Measurements from ENCODE around the gene SLC29A2. TPM values are rescaled to one million over a fixed set of nuclear protein-coding genes. Genes with fewer than 3 reads are reported as not detected.

The SLC29A2 gene
- total and polyA plus RNA-seq, 9 donors = 0.48 to 3.1 (median 0.78) TPM

GRCh38 chr11:66339162-66339675, 32.3 kb downstream of the SLC29A2 start:
- no peak overlapping the region for H3K27ac ChIP-seq
- 83 to 87% (median 85%) methylated on average over 6 of the region's 6 CpGs for WGBS, 3 donors
- H3K27me3 ChIP-seq = no peaks in the 10 kb centered on the region
- H3K4me3 ChIP-seq = no peak overlapping the region
- intact Hi-C loops (cut with DNase I) = loop anchor here in 1 of 4 donors (10.0 kb wide), 1 partner anchor 54 kb away; the partner anchor contains the start of gene YIF1A
- TF ChIP-seq EP300 (IDR thresholded peaks at IDR 0.05) (no peak), POLR2A (IDR thresholded peaks at IDR 0.05) (no peak), CTCF (IDR thresholded peaks at IDR 0.05) (no peak)
- H3K4me1 ChIP-seq (ENCODE audit: insufficient read depth) = peaks cover 13% of the 10 kb centered on the region
- no peaks in the 10 kb centered on the region for H3K9me3 ChIP-seq
- H3K36me3 ChIP-seq = no peaks in the 10 kb centered on the region
- no peak for DNase-seq

DNA sequence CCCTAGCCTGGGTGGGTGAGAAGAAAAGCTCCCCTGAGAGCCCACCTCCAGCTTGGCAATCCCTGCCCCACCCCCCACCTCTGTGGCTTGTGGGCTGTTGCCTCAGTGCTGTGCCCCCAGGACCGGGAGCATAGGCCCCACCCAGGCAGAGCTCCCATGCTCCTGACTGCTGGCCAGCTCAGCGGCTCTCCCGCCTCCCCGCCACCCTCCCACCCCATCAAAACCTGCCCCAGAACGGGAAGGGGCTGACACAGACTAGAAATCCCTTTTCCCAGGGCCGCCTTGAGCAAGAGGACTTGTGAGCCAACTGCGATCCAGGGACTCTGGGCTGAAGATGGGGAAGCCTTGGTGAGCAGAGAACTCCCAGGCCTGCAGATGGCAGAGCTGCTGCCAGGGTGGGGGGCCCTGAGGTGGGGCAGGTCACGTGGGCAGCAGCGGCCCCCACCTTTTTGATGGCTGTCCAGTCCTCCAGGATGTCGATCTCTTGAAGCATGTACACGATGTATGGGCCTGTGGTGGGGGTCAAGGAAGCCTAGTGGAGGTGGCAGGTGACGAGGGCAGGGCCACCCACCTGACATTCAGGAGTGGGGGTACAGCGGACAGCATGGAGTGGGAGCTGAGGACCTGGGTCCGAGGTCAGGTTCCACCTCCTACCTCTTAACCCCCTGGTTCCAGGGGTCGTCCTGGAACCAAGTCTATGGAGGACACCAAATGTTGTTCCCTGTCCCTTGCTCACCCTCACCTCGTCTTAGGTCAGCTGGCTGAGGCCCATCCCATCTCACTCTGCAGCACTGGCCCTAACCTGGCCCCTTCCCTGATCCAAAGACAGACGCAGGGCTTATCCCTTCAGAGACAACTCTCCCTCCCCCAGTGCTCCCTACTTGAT, 33.0 kb downstream of the SLC29A2 start:
- Histone ChIP-seq H3K27ac (no peak overlapping the region), H3K4me3 (no peak overlapping the region), H3K27me3 (no peaks in the 10 kb centered on the region), H3K36me3 (no peaks in the 10 kb centered on the region), H3K9me3 (no peaks in the 10 kb centered on the region), H3K4me1 (ENCODE audit: insufficient read depth) (peaks cover 13% of the 10 kb centered on the region)
- DNase-seq = peak in 1 of 5 donors; percentile 37
- intact Hi-C loops (cut with DNase I) = loop anchor here in 1 of 4 donors (10.0 kb wide), 1 partner anchor 54 kb away; the partner anchor contains the start of gene YIF1A
- WGBS, 3 donors = 71 to 77% (median 73%) methylated on average over 17 of the region's 17 CpGs
- no peak for TF ChIP-seq EP300 (IDR thresholded peaks at IDR 0.05)
- TF ChIP-seq CTCF (IDR thresholded peaks at IDR 0.05) = no peak
- TF ChIP-seq POLR2A (IDR thresholded peaks at IDR 0.05) = no peak

GRCh38 chr11:66337103-66337899, 34.3 kb downstream of the SLC29A2 start:
- Histone ChIP-seq H3K4me1 (ENCODE audit: insufficient read depth) (peaks cover 13% of the 10 kb centered on the region), H3K4me3 (no peak overlapping the region), H3K36me3 (no peaks in the 10 kb centered on the region), H3K27me3 (no peaks in the 10 kb centered on the region), H3K9me3 (no peaks in the 10 kb centered on the region), H3K27ac (peak overlapping the region in 1 of 2 donors; percentile 5)
- DNase-seq = peak in 2 of 5 donors; percentile 32 to 49
- TF ChIP-seq POLR2A (IDR thresholded peaks at IDR 0.05) = no peak
- WGBS, 3 donors = 38 to 41% (median 40%) methylated on average over 11 to 18 of the region's 18 CpGs
- intact Hi-C loops (cut with DNase I) = loop anchor here in 1 of 4 donors (10.0 kb wide), 1 partner anchor 52 kb away; the partner anchor contains the start of gene YIF1A

DNA sequence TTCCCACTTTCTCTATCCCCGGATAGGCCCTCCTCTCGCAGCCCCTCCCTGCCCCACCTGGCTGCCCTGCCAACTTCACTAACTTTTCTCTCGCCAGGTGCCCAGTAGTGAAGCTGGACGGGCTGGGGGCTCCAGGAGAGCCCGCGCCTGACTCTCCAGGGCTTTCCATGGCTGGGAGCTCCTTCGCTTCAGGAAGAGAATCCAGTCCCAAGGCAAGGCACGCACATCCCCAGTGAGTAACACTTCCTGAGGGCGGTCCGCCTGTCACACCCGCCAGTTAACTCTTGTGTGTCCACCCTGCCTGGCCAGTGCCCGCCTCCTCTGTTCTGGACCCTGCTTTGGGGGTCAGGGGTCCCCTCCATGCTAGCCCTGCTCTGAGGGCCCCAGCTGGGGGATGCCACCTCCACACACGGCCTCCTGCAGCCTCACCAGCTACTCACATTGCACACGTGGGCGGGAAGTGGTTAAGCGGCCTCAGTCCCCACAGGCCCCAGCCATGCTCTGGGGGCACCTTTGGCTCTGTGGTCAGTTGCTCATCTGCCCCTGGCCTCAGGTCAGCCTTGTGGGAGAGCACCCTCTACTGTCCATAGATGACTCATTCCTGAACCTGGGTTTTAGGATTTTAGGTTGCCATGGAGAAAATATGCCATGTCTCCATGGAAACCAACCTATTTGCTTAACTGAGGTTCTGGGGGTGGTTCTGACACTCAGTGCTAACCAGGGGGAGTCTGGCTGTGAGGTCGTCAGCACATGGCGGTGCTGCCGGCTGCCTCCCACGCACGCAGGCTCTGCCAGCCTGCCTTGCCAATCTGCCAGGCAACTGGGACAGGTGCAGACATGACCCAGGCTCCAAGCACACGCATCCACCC, 35.1 kb downstream of the SLC29A2 start, which contains the start of gene RIN1:
Gene RIN1, minus strand, starts transcription at position 201 of the 869 bp plus-strand sequence. Its CDS starts 32 bp downstream, at position 169.
- TF ChIP-seq POLR2A (IDR thresholded peaks at IDR 0.05) (no peak), CTCF (IDR thresholded peaks at IDR 0.05) (peak in 2 of 3 donors; percentile 38 to 44)
- peak; percentile 57 to 73 (median 61) for DNase-seq
- Histone ChIP-seq H3K36me3 (no peaks in the 10 kb centered on the region), H3K9me3 (no peaks in the 10 kb centered on the region), H3K27ac (peak within 1 kb of the TSS; percentile 5 to 40), H3K27me3 (no peaks in the 10 kb centered on the region), H3K4me3 (peak within 1 kb of the TSS; percentile 44), H3K4me1 (ENCODE audit: insufficient read depth) (peaks cover 13% of the 10 kb centered on the region)
- 3 to 7% (median 5%) methylated on average over 20 to 22 of the region's 22 CpGs for WGBS, 3 donors
- intact Hi-C loops (cut with DNase I) = loop anchor here in 1 of 4 donors (10.0 kb wide), 1 partner anchor 52 kb away; the partner anchor contains the start of gene YIF1A
